OCI-LY7 (cell line): ENCODE results near the gene SLC6A19. TPM values are rescaled to one million over a fixed set of nuclear protein-coding genes. Genes with fewer than 3 reads are reported as not detected.

ENCODE experiments used
- BruUV-seq: library from RNA; stranded (reverse); fragments of 400-500 nt; replicated peaks from 2 replicates; lab custom pipeline; 2021; lab: Mats Ljungman, UMichigan
- CTCF ChIA-PET: fragments of 300-600 bp; sonication (Branson Sonifier 250); formaldehyde crosslinking; loops from one replicate; lab custom pipeline; 2022; ENCODE audit warnings: antibody characterized with exemption; ENCODE audit not compliant: unreplicated experiment; lab: Charles Lee
- POLR2A ChIA-PET: fragments of 300-600 bp; sonication (Branson Sonifier 250); formaldehyde crosslinking; loops from one replicate; lab custom pipeline; 2022; ENCODE audit warnings: antibody characterized with exemption; lab: Charles Lee
- DNase-seq: peaks from one replicate; pipeline ENCODE4 v3.0.0-alpha.2; 2015; ENCODE audit warnings: low spot score
- H2AFZ ChIP-seq: fragments of 200-600 bp; sonication (generic), shearing (Covaris generic); 2 replicates; pipeline ENCODE4 v1.6.1; 2014; ENCODE audit warnings: mild to moderate bottlenecking, antibody characterized with exemption, low read length, moderate library complexity
- H3K27ac ChIP-seq: fragments of 200-600 bp; sonication (generic); 2 replicates; pipeline ENCODE4 v1.5.1; 2014; ENCODE audit warnings: mixed run types, low read depth, mild to moderate bottlenecking, moderate library complexity, low read length, inconsistent platforms; ENCODE audit not compliant: poor library complexity, severe bottlenecking
- H3K36me3 ChIP-seq: fragments of 200-600 bp; sonication (generic); 2 replicates; pipeline ENCODE4 v1.6.1; 2014; ENCODE audit warnings: mild to moderate bottlenecking, antibody characterized with exemption, low read length, moderate library complexity, mixed read lengths; ENCODE audit not compliant: insufficient read depth
- H3K4me1 ChIP-seq: fragments of 200-600 bp; sonication (generic); 2 replicates; pipeline ENCODE4 v1.5.1; 2014; ENCODE audit warnings: mild to moderate bottlenecking, low read length; ENCODE audit not compliant: insufficient read depth, poor library complexity, severe bottlenecking
- H3K4me2 ChIP-seq: fragments of 200-600 bp; sonication (generic); 2 replicates; pipeline ENCODE4 v1.6.1; 2014; ENCODE audit warnings: mild to moderate bottlenecking, low read length
- H3K4me3 ChIP-seq: fragments of 200-600 bp; sonication (generic); 2 replicates; pipeline ENCODE4 v1.5.1; 2014; ENCODE audit warnings: mild to moderate bottlenecking, low read depth, low read length; ENCODE audit not compliant: poor library complexity, severe bottlenecking
- H3K79me2 ChIP-seq: fragments of 200-600 bp; sonication (generic); 2 replicates; pipeline ENCODE4 v1.6.1; 2016; ENCODE audit warnings: low read depth, mild to moderate bottlenecking, low read length, moderate library complexity, mixed read lengths; ENCODE audit not compliant: insufficient read depth
- H3K9me2 ChIP-seq: fragments of 200-600 bp; sonication (generic); 2 replicates; pipeline ENCODE4 v1.6.1; 2016; ENCODE audit warnings: mild to moderate bottlenecking, low read length, mixed read lengths; ENCODE audit not compliant: insufficient read depth
- H3K9me3 ChIP-seq: fragments of 200-600 bp; sonication (generic); 2 replicates; pipeline ENCODE4 v1.6.1; 2014; ENCODE audit warnings: mild to moderate bottlenecking, mixed run types, low read length, mixed read lengths
- H4K20me1 ChIP-seq: fragments of 200-600 bp; sonication (generic); 2 replicates; pipeline ENCODE4 v1.6.1; 2014; ENCODE audit warnings: mild to moderate bottlenecking, antibody characterized with exemption, low read length, moderate library complexity, mixed read lengths; ENCODE audit not compliant: insufficient read depth
- EZH2phosphoT487 ChIP-seq: fragments of 200-600 bp; sonication (generic); IDR thresholded peaks from 2 replicates; pipeline ENCODE4 v1.6.1; 2018; ENCODE audit warnings: low read depth, borderline replicate concordance, mild to moderate bottlenecking, mixed run types, antibody characterized with exemption, low read length, moderate library complexity, mixed read lengths
- intact Hi-C: fragments of 100-400 bp; cut with micrococcal nuclease; formaldehyde crosslinking; loops from one replicate; pipeline ENCODE4 v1.10.0; 2022; ENCODE audit not compliant: unreplicated experiment
- total RNA-seq, 2 experiments: library from RNA; depleted of rRNA in 1 of 2; stranded (reverse); fragments of >200 nt in 1 of 2; shearing (Covaris generic) in 1 of 2; gene quantifications; 2 replicates each; pipeline ENCODE4 v1.2.3, GENCODE V29; 2014 to 2022
- TF ChIP-seq, protein P1 (sequence below): fragments of 200-600 bp; sonication (generic); conservative IDR thresholded peaks from 2 replicates; pipeline ENCODE4 v1.5.1; 2014; ENCODE audit warnings: mild to moderate bottlenecking, antibody characterized with exemption, low read length, moderate library complexity, mixed read lengths

The SLC6A19 gene
- total RNA-seq, 2 experiments from 2014 or later, result not detected

- BruUV-seq, result no TSS peak
- ChIA-PET CTCF (no interaction called here), POLR2A (no interaction called here)
- no peak for DNase-seq
- H3K4me3 ChIP-seq, result no peak overlapping the region
- no peaks in the 10 kb centered on the region for H3K9me2 ChIP-seq
- no peaks in the 10 kb centered on the region for H4K20me1 ChIP-seq
- no peaks in the 10 kb centered on the region for H3K36me3 ChIP-seq
- H3K9me3 ChIP-seq, result no peaks in the 10 kb centered on the region
- H3K27ac ChIP-seq, result no peak overlapping the region
- no peak overlapping the region for H3K4me2 ChIP-seq
- H2AFZ ChIP-seq, result no peak overlapping the region
- no peaks in the 10 kb centered on the region for H3K4me1 ChIP-seq
- intact Hi-C loops, result no loop called here
- no peaks in the 10 kb centered on the region for H3K79me2 ChIP-seq
- TF ChIP-seq, protein P1, sequence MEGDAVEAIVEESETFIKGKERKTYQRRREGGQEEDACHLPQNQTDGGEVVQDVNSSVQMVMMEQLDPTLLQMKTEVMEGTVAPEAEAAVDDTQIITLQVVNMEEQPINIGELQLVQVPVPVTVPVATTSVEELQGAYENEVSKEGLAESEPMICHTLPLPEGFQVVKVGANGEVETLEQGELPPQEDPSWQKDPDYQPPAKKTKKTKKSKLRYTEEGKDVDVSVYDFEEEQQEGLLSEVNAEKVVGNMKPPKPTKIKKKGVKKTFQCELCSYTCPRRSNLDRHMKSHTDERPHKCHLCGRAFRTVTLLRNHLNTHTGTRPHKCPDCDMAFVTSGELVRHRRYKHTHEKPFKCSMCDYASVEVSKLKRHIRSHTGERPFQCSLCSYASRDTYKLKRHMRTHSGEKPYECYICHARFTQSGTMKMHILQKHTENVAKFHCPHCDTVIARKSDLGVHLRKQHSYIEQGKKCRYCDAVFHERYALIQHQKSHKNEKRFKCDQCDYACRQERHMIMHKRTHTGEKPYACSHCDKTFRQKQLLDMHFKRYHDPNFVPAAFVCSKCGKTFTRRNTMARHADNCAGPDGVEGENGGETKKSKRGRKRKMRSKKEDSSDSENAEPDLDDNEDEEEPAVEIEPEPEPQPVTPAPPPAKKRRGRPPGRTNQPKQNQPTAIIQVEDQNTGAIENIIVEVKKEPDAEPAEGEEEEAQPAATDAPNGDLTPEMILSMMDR, result no peak
- TF ChIP-seq EZH2phosphoT487, result no peak
These were observed 10.3 kb downstream of the SLC6A19 start for GRCh38 chr5:1211701-1212100.

GRCh38 chr5:1212271-1212670 lies 10.9 kb downstream of the SLC6A19 start:
- Histone ChIP-seq H2AFZ (no peak overlapping the region), H3K9me3 (no peaks in the 10 kb centered on the region), H3K27ac (no peak overlapping the region), H3K4me2 (no peak overlapping the region), H3K9me2 (no peaks in the 10 kb centered on the region), H3K4me3 (no peak overlapping the region), H3K36me3 (no peaks in the 10 kb centered on the region), H3K79me2 (no peaks in the 10 kb centered on the region), H4K20me1 (no peaks in the 10 kb centered on the region), H3K4me1 (no peaks in the 10 kb centered on the region)
- no peak for DNase-seq
- no TSS peak for BruUV-seq
- intact Hi-C loops, result no loop called here
- TF ChIP-seq, protein P1, result no peak
- TF ChIP-seq EZH2phosphoT487, result no peak
- ChIA-PET CTCF (no interaction called here), POLR2A (no interaction called here)

GRCh38 chr5:1212881-1213280 lies 11.5 kb downstream of the SLC6A19 start:
- Histone ChIP-seq H3K4me3 (no peak overlapping the region), H3K9me3 (no peaks in the 10 kb centered on the region), H2AFZ (no peak overlapping the region), H3K36me3 (no peaks in the 10 kb centered on the region), H4K20me1 (no peaks in the 10 kb centered on the region), H3K9me2 (no peaks in the 10 kb centered on the region), H3K4me2 (no peak overlapping the region), H3K79me2 (no peaks in the 10 kb centered on the region), H3K4me1 (no peaks in the 10 kb centered on the region), H3K27ac (no peak overlapping the region)
- no peak for DNase-seq
- no TSS peak for BruUV-seq
- no peak for TF ChIP-seq EZH2phosphoT487
- TF ChIP-seq, protein P1, result no peak
- ChIA-PET CTCF (interaction anchor here (0.9 kb wide), 1 partner anchor 147 kb away, joined by 3 read pairs; no protein-coding TSS in a partner anchor), POLR2A (no interaction called here)
- intact Hi-C loops, result no loop called here
